H1 (cell line): Measurements from ENCODE around the gene DENND4A. TPM values are rescaled to one million over a fixed set of nuclear protein-coding genes. Genes with fewer than 3 reads are reported as not detected.

Source experiments
- CTCF ChIA-PET: fragments of 300-600 bp; sonication (Branson Sonifier 250); formaldehyde crosslinking; loops from one replicate; lab custom pipeline; 2021; ENCODE audit not compliant: partially characterized antibody; lab: Charles Lee
- POLR2A ChIA-PET: fragments of 300-600 bp; sonication (Branson Sonifier 250); formaldehyde crosslinking; loops from one replicate; lab custom pipeline; 2021; ENCODE audit warnings: inconsistent platforms; ENCODE audit not compliant: partially characterized antibody; lab: Charles Lee
- DNase-seq, 2 experiments: peaks; one replicate each; pipeline versions ENCODE4 v3.0.0 to v3.0.0-alpha.2; 2010 to 2022; ENCODE audit warnings: low spot score in 2 of 2, low read depth in 1 of 2, mixed read lengths in 1 of 2
- FAIRE-seq: peaks from 2 replicates; lab custom pipeline; 2011; peaks lifted over from hg19 to GRCh38; lab: Jason Lieb, UNC
- H2AFZ ChIP-seq: 2 replicates; pipeline ENCODE4 v1.8.1; 2012; ENCODE audit warnings: low read length, inconsistent platforms
- H2AK5ac ChIP-seq: 2 replicates; pipeline ENCODE4 v1.6.1; 2013; ENCODE audit warnings: low read depth, low read length
- H2BK120ac ChIP-seq: replicated peaks from 2 replicates; pipeline ENCODE3; 2013; ENCODE audit warnings: low read depth, low read length, inconsistent platforms
- H2BK12ac ChIP-seq: 2 replicates; pipeline ENCODE4 v1.6.1; 2013; ENCODE audit warnings: low read depth, low read length
- H2BK15ac ChIP-seq: 2 replicates; pipeline ENCODE4 v1.6.1; 2013; ENCODE audit warnings: low read length
- H2BK20ac ChIP-seq: 2 replicates; pipeline ENCODE4 v1.6.1; 2013; ENCODE audit warnings: low read length
- H2BK5ac ChIP-seq: 2 replicates; pipeline ENCODE4 v1.6.1; 2013; ENCODE audit warnings: low read depth, low read length
- H3K14ac ChIP-seq: 2 replicates; pipeline ENCODE4 v1.6.1; 2013; ENCODE audit warnings: inconsistent platforms; ENCODE audit not compliant: insufficient read length
- H3K18ac ChIP-seq: 2 replicates; pipeline ENCODE4 v1.6.1; 2013; ENCODE audit warnings: low read length; ENCODE audit errors: extremely low read depth
- H3K23ac ChIP-seq: 2 replicates; pipeline ENCODE4 v1.6.1; 2013; ENCODE audit warnings: inconsistent platforms; ENCODE audit not compliant: insufficient read length
- H3K23me2 ChIP-seq: 2 replicates; pipeline ENCODE4 v1.6.1; 2013; ENCODE audit warnings: low read depth, low read length
- H3K27ac ChIP-seq: 2 replicates; pipeline ENCODE4 v1.6.1; 2011; ENCODE audit warnings: low read depth, low read length, inconsistent platforms
- H3K27me3 ChIP-seq, 4 experiments: replicated peaks in 1 of 4; 1 replicate in 1 of 4; 2 replicates in 3 of 4; pipeline versions ENCODE4 v1.6.1 to v1.8.1; 2011 to 2013; ENCODE audit warnings: low read length in 3 of 4, mild to moderate bottlenecking in 3 of 4, inconsistent platforms in 2 of 4, mixed read lengths in 2 of 4, moderate library complexity in 1 of 4; ENCODE audit not compliant: control insufficient read depth in 3 of 4, insufficient read depth in 3 of 4; ENCODE audit errors: extremely low read depth in 1 of 4
- H3K36me3 ChIP-seq, 4 experiments: 2 replicates each; pipeline versions ENCODE4 v1.6.1 to v1.8.1; 2011 to 2013; ENCODE audit warnings: mild to moderate bottlenecking in 4 of 4, low read length in 3 of 4, moderate library complexity in 2 of 4, control low read depth in 1 of 4, inconsistent platforms in 1 of 4; ENCODE audit not compliant: insufficient read depth in 4 of 4, control insufficient read depth in 2 of 4
- H3K4ac ChIP-seq: replicated peaks from 2 replicates; pipeline ENCODE3; 2013; ENCODE audit warnings: low read length, low read depth, mixed read lengths, inconsistent platforms; ENCODE audit not compliant: insufficient read length
- H3K4me1 ChIP-seq, 4 experiments: replicated peaks in 1 of 4; 1 replicate in 1 of 4; 2 replicates in 3 of 4; pipeline versions ENCODE4 v1.6.1 to v1.8.1; 2011 to 2013; ENCODE audit warnings: low read length in 3 of 4, inconsistent platforms in 2 of 4, mixed read lengths in 1 of 4; ENCODE audit not compliant: insufficient read depth in 4 of 4, control insufficient read depth in 3 of 4
- H3K4me2 ChIP-seq, 2 experiments: 2 replicates each; pipeline versions ENCODE4 v1.6.1 to v1.8.1; 2011 to 2013; ENCODE audit warnings: low read depth in 2 of 2, low read length in 2 of 2, control low read depth in 1 of 2, inconsistent platforms in 1 of 2, mild to moderate bottlenecking in 1 of 2; ENCODE audit not compliant: insufficient read depth in 1 of 2
- H3K4me3 ChIP-seq, 4 experiments: fragments of 200-600, 300-600 bp in 1 of 4; sonication (generic), shearing (Covaris generic), sonication (Bioruptor Twin) in 1 of 4; 2 replicates each; pipeline versions ENCODE4 v1.5.1 to v1.8.1; 2011 to 2016; ENCODE audit warnings: low read length in 4 of 4, low read depth in 3 of 4, control low read depth in 2 of 4, inconsistent platforms in 2 of 4, mild to moderate bottlenecking in 2 of 4, mixed read lengths in 1 of 4, moderate library complexity in 1 of 4; ENCODE audit not compliant: insufficient read depth in 2 of 4; ENCODE audit errors: extremely low read depth in 1 of 4
- H3K56ac ChIP-seq: replicated peaks from 2 replicates; pipeline ENCODE3; 2013; ENCODE audit warnings: low read depth, mild to moderate bottlenecking, mixed read lengths, low read length, inconsistent platforms; ENCODE audit not compliant: insufficient read length
- H3K79me1 ChIP-seq: 2 replicates; pipeline ENCODE4 v1.6.1; 2013; ENCODE audit warnings: low read depth, low read length, control low read depth
- H3K79me2 ChIP-seq, 2 experiments: 2 replicates each; pipeline versions ENCODE4 v1.6.1 to v1.8.1; 2012 to 2013; ENCODE audit warnings: low read length in 2 of 2, mild to moderate bottlenecking in 2 of 2, inconsistent platforms in 1 of 2; ENCODE audit not compliant: insufficient read depth in 2 of 2, control insufficient read depth in 1 of 2
- H3K9ac ChIP-seq, 4 experiments: replicated peaks in 1 of 4; 1 replicate in 1 of 4; 2 replicates in 3 of 4; pipeline versions ENCODE4 v1.6.1 to v1.8.1; 2011 to 2013; ENCODE audit warnings: low read depth in 3 of 4, low read length in 3 of 4, control low read depth in 2 of 4, mild to moderate bottlenecking in 2 of 4, moderate library complexity in 2 of 4, inconsistent platforms in 1 of 4; ENCODE audit errors: extremely low read depth in 1 of 4
- H3K9me3 ChIP-seq, 2 experiments: 2 replicates each; pipeline versions ENCODE4 v1.6.1 to v1.8.1; 2012 to 2013; ENCODE audit warnings: mild to moderate bottlenecking in 2 of 2, moderate library complexity in 2 of 2, control low read depth in 1 of 2, inconsistent platforms in 1 of 2, low read depth in 1 of 2, low read length in 1 of 2, mixed read lengths in 1 of 2; ENCODE audit not compliant: insufficient read depth in 2 of 2
- H4K20me1 ChIP-seq, 2 experiments: replicated peaks in 1 of 2; 2 replicates each; pipeline versions ENCODE3 to v1.8.1; 2011 to 2013; ENCODE audit warnings: inconsistent platforms in 2 of 2, low read length in 2 of 2, mild to moderate bottlenecking in 1 of 2; ENCODE audit not compliant: insufficient read depth in 2 of 2, control insufficient read depth in 1 of 2
- H4K5ac ChIP-seq: 2 replicates; pipeline ENCODE4 v1.6.1; 2013; ENCODE audit warnings: low read length, low read depth, mixed read lengths, inconsistent platforms; ENCODE audit not compliant: insufficient read length
- H4K8ac ChIP-seq: 2 replicates; pipeline ENCODE4 v1.8.0; 2013; ENCODE audit warnings: mild to moderate bottlenecking, moderate library complexity, low read length, inconsistent platforms; ENCODE audit not compliant: insufficient read depth; ENCODE audit errors: extremely low read depth
- H4K91ac ChIP-seq: replicated peaks from 2 replicates; pipeline ENCODE3; 2013; ENCODE audit warnings: low read length, mixed read lengths, inconsistent platforms; ENCODE audit not compliant: insufficient read length
- CHD2 ChIP-seq: IDR thresholded peaks from 2 replicates; pipeline ENCODE4 v1.6.1; 2012; ENCODE audit warnings: low read length, improper control_type of control experiment
- RAD21 ChIP-seq, 2 experiments: IDR thresholded peaks in 1 of 2; conservative IDR thresholded peaks in 1 of 2; 2 replicates each; pipeline ENCODE4 v1.6.1; 2011; ENCODE audit warnings: low read depth in 2 of 2, low read length in 2 of 2, improper control_type of control experiment in 1 of 2, inconsistent platforms in 1 of 2, mild to moderate bottlenecking in 1 of 2, moderate library complexity in 1 of 2
- SP1 ChIP-seq: IDR thresholded peaks from 2 replicates; pipeline ENCODE4 v1.6.1; 2011; ENCODE audit warnings: low read depth, low read length
- WGBS, 2 experiments: shearing (Covaris generic) in 1 of 2; methylation state at CpG; one replicate each; pipeline versions ENCODE4 v1.1.6 to v1.1.7; 2013 to 2015; ENCODE audit warnings: low lambda C conversion rate in 2 of 2, mixed read lengths in 2 of 2, inconsistent platforms in 1 of 2, low coverage in 1 of 2, missing lambda C conversion rate in 1 of 2; ENCODE audit not compliant: insufficient replicate concordance in 2 of 2, insufficient coverage in 1 of 2, insufficient read length in 1 of 2; ENCODE audit errors: extremely low coverage in 1 of 2, missing lambda C conversion rate in 1 of 2; 5-methylcytosine and 5-hydroxymethylcytosine counted together
- polyA plus RNA-seq, 7 experiments: library from polyadenylated mRNA; depleted of rRNA in 3 of 7; stranded (reverse) in 5 of 7; unstranded in 2 of 7; fragments of >200 nt in 5 of 7; fragments of 200-250 nt in 2 of 7; gene quantifications; 1 replicate in 5 of 7; 2 replicates in 1 of 7; 4 replicates in 1 of 7; pipeline versions ENCODE4 v1.2.1 to v1.2.3, GENCODE V29; 2011 to 2013; ENCODE audit warnings: missing spikeins in 2 of 7, mixed read lengths in 2 of 7
- total RNA-seq: library from RNA; stranded (reverse); fragmentation: NEBNext Ultra II Directional; extraction: Animal tissue kit (Norgen Biotek cat#: 25700); gene quantifications from 2 replicates; pipeline ENCODE4 v1.2.1, GENCODE V29; 2021

Gene DENND4A
- total and polyA plus RNA-seq, 2 of the 8 experiments (the other 6 are each of a cell fraction or from before 2014, with no cell fraction given), result 1.3 to 4.7 TPM

GRCh38 chr15:65757256-65757655 is 34.8 kb downstream of the DENND4A start:
- ChIA-PET POLR2A (no interaction called here), CTCF (no interaction called here)

More at GRCh38 chr15:65757256-65757655, 34.8 kb downstream of the DENND4A start:
- Histone ChIP-seq H3K79me1 (no peaks in the 10 kb centered on the region), H3K9ac (no peak overlapping the region), H3K79me2 (no peaks in the 10 kb centered on the region), H3K18ac (no peak overlapping the region), H2AK5ac (no peak overlapping the region), H4K20me1 (no peaks in the 10 kb centered on the region), H4K91ac (no peak overlapping the region), H2BK120ac (no peak overlapping the region), H4K5ac (no peak overlapping the region), H3K27me3 (no peaks in the 10 kb centered on the region), H2BK15ac (no peak overlapping the region), H2BK20ac (no peak overlapping the region), H4K8ac (no peak overlapping the region), H3K23ac (no peak overlapping the region), H2AFZ (no peak overlapping the region), H3K14ac (no peak overlapping the region), H3K4me2 (no peak overlapping the region), H3K4me1 (no peaks in the 10 kb centered on the region), H3K23me2 (no peaks in the 10 kb centered on the region), H3K36me3 (no peaks in the 10 kb centered on the region), H3K9me3 (no peaks in the 10 kb centered on the region), H2BK5ac (no peak overlapping the region), H3K27ac (no peak overlapping the region), H3K56ac (no peak overlapping the region), H3K4ac (no peak overlapping the region), H3K4me3 (no peak overlapping the region), H2BK12ac (no peak overlapping the region)
- TF ChIP-seq RAD21 (IDR thresholded peaks at IDR 0.05 in 1 of 2, conservative IDR thresholded peaks at IDR 0.05 in 1 of 2; ENCODE audit: low read depth in 2 of 2, low read length in 2 of 2) (no peak), CHD2 (no peak), SP1 (no peak)
- FAIRE-seq, result no peak
- no peak for DNase-seq
- WGBS, 2 experiments, result 100% methylated on average over 2 of the region's 2 CpGs; no CpG with 5 or more reads in 1 of the 2 experiments
